A673 (cell line): ENCODE results near the gene SPDEF.

ENCODE experiments used
- EZH2 ChIP-seq: fragments of 200-600 bp; sonication (generic); IDR thresholded peaks from 2 replicates; pipeline ENCODE4 v1.6.1; 2017; ENCODE audit warnings: borderline replicate concordance, low read depth, mild to moderate bottlenecking, mixed read lengths, antibody characterized with exemption, low read length; ENCODE audit not compliant: poor library complexity, severe bottlenecking
- TF ChIP-seq, protein P1 (sequence below): fragments of 300-800, 200-600 bp; sonication (generic); conservative IDR thresholded peaks from 2 replicates; pipeline ENCODE4 v1.5.1; 2017; ENCODE audit warnings: low read depth, mild to moderate bottlenecking, antibody characterized with exemption, low read length, moderate library complexity, mixed read lengths

DNA sequence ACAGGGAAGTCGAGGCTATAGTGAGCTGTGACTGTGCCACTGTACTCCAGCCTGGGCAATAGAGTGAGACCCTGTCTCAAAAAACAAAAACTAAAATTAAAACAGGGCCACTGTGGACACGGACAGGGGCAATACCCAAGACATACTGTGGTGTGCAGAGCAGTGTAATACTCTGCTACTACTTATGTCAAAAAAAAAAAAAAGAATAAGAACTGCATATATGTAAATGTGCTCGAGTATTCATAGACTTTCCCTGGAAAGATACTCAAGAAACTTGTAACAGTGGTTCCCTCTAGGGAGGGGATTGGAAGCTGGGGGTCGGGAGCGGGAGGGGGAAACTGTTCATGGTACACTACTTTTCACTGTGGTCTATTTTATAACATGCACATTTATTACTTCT lies 15.9 kb downstream of the SPDEF start:
- TF ChIP-seq, protein P1, sequence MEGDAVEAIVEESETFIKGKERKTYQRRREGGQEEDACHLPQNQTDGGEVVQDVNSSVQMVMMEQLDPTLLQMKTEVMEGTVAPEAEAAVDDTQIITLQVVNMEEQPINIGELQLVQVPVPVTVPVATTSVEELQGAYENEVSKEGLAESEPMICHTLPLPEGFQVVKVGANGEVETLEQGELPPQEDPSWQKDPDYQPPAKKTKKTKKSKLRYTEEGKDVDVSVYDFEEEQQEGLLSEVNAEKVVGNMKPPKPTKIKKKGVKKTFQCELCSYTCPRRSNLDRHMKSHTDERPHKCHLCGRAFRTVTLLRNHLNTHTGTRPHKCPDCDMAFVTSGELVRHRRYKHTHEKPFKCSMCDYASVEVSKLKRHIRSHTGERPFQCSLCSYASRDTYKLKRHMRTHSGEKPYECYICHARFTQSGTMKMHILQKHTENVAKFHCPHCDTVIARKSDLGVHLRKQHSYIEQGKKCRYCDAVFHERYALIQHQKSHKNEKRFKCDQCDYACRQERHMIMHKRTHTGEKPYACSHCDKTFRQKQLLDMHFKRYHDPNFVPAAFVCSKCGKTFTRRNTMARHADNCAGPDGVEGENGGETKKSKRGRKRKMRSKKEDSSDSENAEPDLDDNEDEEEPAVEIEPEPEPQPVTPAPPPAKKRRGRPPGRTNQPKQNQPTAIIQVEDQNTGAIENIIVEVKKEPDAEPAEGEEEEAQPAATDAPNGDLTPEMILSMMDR, result no peak
- no peak for TF ChIP-seq EZH2
